D721Med (cell line): ENCODE measurements around the gene KBTBD7.
A peak's percentile ranks its signal among the peaks of the same experiment; 100 is the strongest.

ENCODE experiments used
- DNase-seq: peaks from one replicate; pipeline ENCODE4 v3.0.0; 2011; ENCODE audit warnings: low spot score; ENCODE audit not compliant: insufficient read length
- FAIRE-seq: peaks from 2 replicates; lab custom pipeline; 2011; peaks lifted over from hg19 to GRCh38; lab: Jason Lieb, UNC
- CTCF ChIP-seq: IDR thresholded peaks from 2 replicates; pipeline ENCODE4 v1.5.1; 2012; ENCODE audit warnings: mild to moderate bottlenecking, control low read depth; ENCODE audit not compliant: insufficient read depth; ENCODE audit errors: missing control alignments

The KBTBD7 gene

DNA sequence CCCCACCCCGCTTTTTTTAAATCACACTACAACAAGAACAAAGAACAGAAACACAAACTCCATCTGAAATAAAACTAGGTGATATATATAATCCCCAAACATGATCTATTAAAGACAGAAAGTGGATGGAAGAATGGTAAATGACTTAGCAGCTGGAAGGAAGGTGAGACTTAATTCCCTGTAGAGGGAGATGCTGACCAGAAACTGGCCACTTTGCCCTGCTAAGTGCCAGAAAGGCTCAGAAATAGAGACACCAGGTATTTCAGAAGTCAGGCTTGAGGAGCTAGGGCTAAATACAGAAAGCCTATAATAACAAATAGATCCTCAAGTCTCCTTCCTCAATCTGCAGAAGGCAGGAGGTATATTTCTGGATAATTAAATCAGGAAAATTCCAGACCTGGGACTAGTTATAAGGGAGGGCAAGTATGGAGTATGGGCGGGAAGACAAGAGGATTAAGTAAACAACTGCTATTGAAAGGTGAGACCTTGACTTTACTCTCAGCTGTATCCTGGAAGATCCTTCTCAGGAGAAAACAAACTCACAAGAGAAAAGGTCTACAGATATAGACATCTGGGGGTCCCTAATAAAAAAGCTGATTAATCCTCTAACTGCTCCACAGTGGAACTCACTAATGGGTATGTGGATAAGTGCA is 36.8 kb upstream of the KBTBD7 start:
- DNase-seq: no peak
- FAIRE-seq: no peak
- TF ChIP-seq CTCF: no peak

GRCh38 chr13:41229356-41229755 is 35.0 kb upstream of the KBTBD7 start:
- no peak for TF ChIP-seq CTCF
- DNase-seq (no peak), FAIRE-seq (no peak)

DNA sequence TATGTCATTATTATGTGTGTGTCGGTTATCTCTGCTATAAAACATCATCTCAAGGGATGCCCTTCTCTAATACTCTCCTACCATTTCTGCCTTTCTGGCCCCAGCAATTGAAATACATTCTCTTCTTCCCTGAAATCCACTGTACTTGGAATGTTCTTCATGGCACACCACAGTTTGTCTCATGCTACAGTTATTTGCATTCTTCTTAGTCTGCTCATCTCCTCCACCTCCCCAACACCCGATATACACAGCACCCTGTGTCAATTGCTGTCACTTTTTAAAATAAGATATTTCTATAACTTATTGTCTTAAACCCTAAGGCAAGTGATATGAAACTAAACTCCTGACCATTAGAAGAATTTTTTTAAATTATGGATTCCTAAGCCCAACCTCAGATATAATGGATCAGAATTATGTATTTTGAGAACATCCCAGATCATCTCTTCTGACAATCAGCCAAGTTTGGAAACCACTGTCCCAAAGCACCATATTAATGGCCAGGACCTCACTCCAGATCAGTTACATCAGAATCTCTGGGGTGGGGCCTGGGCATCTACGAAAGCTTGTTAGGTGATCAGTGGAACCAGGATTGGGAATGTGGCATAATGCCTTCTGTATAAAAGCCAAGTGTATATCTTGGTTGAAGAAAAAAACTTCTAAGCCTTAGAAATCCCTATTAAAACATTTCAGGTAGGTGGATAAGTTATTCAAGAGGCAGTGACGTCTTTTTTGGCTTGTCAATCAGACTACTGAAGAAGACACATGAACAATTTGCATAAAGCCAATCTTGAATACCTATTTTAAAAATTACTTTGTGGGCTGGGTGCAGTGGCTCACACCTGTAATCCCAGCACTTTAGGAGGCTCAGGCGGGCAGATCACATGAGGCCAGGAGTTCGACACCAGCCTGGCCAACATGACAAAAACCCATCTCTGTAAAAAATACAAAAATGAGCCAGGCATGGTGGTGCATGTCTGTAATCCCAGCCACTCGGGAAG is 30.0 kb upstream of the KBTBD7 start:
- DNase-seq (no peak), FAIRE-seq (no peak)
- TF ChIP-seq CTCF: no peak

DNA sequence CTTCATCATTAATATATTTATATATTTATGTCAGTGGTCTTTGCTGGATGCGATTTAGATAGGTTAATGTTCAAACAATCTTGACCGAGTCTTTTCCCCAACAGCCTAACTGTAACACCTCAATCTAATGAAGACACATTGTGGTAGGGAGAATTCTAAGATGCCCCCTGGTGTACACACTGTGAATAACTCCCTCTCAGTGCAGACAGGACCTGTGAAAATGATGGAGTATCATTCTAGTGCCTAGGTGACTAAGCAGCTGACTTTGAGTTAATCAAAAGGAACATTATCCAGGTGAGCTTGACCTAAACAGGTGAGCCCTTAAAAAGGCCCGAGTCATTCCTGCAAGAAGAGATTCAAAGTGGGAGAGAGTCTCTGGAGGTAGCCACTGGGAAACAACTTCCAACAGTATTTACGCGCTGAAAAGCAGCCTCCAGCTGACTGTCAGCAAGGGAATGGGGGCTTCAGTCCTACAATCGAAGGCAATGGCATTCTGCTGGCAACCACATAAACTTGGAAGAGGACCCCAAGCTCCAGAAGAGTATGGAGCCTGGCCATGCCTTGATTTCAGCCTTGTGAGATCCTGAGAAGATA is 28.0 kb upstream of the KBTBD7 start:
- peak; percentile 22 for DNase-seq
- FAIRE-seq: peak; percentile 25
- TF ChIP-seq CTCF: peak; percentile 58

DNA sequence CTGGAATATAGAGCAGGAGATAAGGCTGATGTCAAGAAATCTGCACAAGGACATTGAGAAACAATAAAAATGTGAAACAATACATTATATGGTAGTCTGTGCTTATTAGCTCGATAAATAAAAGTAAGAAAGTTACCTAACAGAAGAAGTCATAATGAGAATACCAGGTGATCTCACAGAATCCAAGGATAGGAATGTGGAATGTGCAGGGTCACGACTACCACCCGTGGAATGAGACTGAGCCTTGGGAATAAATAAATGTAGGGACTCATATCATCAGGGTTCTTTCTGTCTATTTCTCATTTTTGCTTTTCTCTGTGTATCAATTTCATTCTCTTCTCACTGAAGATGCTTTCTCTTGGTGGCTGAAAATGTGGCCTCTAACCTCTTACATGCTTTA is 26.0 kb upstream of the KBTBD7 start:
- TF ChIP-seq CTCF: no peak
- no peak for FAIRE-seq
- DNase-seq: no peak

GRCh38 chr13:41216160-41216559 is 21.8 kb upstream of the KBTBD7 start:
- TF ChIP-seq CTCF: no peak
- FAIRE-seq: no peak
- no peak for DNase-seq
